HG03175 (cell line): Measurements from ENCODE around the gene BUB1.
"Not testable (repeated sequence)": the region's sequence is repeated elsewhere in the genome, so short reads cannot be mapped to it uniquely, and the experiment has no call there.

Experiments
- ATAC-seq: cut with Tn5 transposase; IDR thresholded peaks from one replicate; pipeline ENCODE4 v1.9.1; 2021; ENCODE audit warnings: mild to moderate bottlenecking, moderate library complexity; ENCODE audit not compliant: unreplicated experiment

The BUB1 gene

GRCh38 chr2:110660558-110660957 lies 17.3 kb downstream of the BUB1 start:
- no peak for ATAC-seq

GRCh38 chr2:110659248-110659647 lies 18.6 kb downstream of the BUB1 start:
- ATAC-seq: no peak

- ATAC-seq: no peak
These were observed 20.0 kb downstream of the BUB1 start for GRCh38 chr2:110657724-110658305.

GRCh38 chr2:110655701-110656100 lies 22.2 kb downstream of the BUB1 start:
- ATAC-seq: no peak

- no peak for ATAC-seq
These were observed 24.0 kb downstream of the BUB1 start for GRCh38 chr2:110653861-110654260.

- ATAC-seq: no peak
These were observed 27.5 kb downstream of the BUB1 start for GRCh38 chr2:110650346-110650745.

- no peak for ATAC-seq
These were observed 30.1 kb downstream of the BUB1 start for GRCh38 chr2:110647777-110648176.

- no peak for ATAC-seq
These were observed 32.2 kb downstream of the BUB1 start for GRCh38 chr2:110645616-110646015.

- no peak for ATAC-seq
These were observed 33.5 kb downstream of the BUB1 start for GRCh38 chr2:110644357-110644756.

GRCh38 chr2:110642360-110642759 lies 35.5 kb downstream of the BUB1 start:
- no peak for ATAC-seq

GRCh38 chr2:110639972-110640371 lies 37.9 kb downstream of the BUB1 start:
- ATAC-seq: no peak

GRCh38 chr2:110638952-110639695 lies 38.7 kb downstream of the BUB1 start:
- ATAC-seq: no peak

GRCh38 chr2:110638004-110638403 lies 39.9 kb downstream of the BUB1 start:
- ATAC-seq: no peak

- ATAC-seq: no peak
These were observed 40.8 kb downstream of the BUB1 start for GRCh38 chr2:110637093-110637492.

GRCh38 chr2:110635949-110636628 lies 41.8 kb downstream of the BUB1 start:
- not testable (repeated sequence) for ATAC-seq

- not testable (repeated sequence) for ATAC-seq
These were observed 50.5 kb downstream of the BUB1 start for GRCh38 chr2:110627348-110627747.

GRCh38 chr2:110619326-110619939 lies 58.4 kb downstream of the BUB1 start:
- not testable (repeated sequence) for ATAC-seq

GRCh38 chr2:110613927-110614326 lies 63.9 kb downstream of the BUB1 start:
- ATAC-seq: not testable (repeated sequence)

- ATAC-seq: not testable (repeated sequence)
These were observed 67.1 kb downstream of the BUB1 start for GRCh38 chr2:110610613-110611250.

- not testable (repeated sequence) for ATAC-seq
These were observed 67.8 kb downstream of the BUB1 start for GRCh38 chr2:110609843-110610612.
